Activated CD8-positive, alpha-beta T cell treated with anti-CD3 and anti-CD28 coated beads for 36 hours (primary cell): ENCODE data around the gene USF2. TPM values are rescaled to one million over a fixed set of nuclear protein-coding genes. Genes with fewer than 3 reads are reported as not detected.
A peak's percentile ranks its signal among the peaks of the same experiment; 100 is the strongest.

ENCODE experiments used
- ATAC-seq: fragments of 200-7000 bp; cut with Tn5 transposase; one replicate; pipeline ENCODE4 v1.10.0; 2021; ENCODE audit warnings: mild to moderate bottlenecking, moderate library complexity
- CTCF ChIA-PET: fragments of 350-600 bp; sonication (Branson Sonifier 250); formaldehyde crosslinking; loops from one replicate; lab custom pipeline; 2021; ENCODE audit warnings: antibody characterized with exemption; lab: Charles Lee
- POLR2A ChIA-PET: fragments of 350-600 bp; sonication (Branson Sonifier 250); formaldehyde crosslinking; loops from one replicate; lab custom pipeline; 2021; ENCODE audit warnings: antibody characterized with exemption; lab: Charles Lee
- DNase-seq: peaks from one replicate; pipeline ENCODE4 v3.0.0-alpha.2; 2020
- H3K27ac Mint-ChIP-seq: one replicate; pipeline ENCODE4 v1.8.0; 2021; ENCODE audit warnings: mild to moderate bottlenecking, mixed read lengths
- H3K27me3 Mint-ChIP-seq: one replicate; pipeline ENCODE4 v1.8.0; 2021; ENCODE audit warnings: mixed read lengths
- H3K36me3 Mint-ChIP-seq: one replicate; pipeline ENCODE4 v1.8.0; 2021; ENCODE audit warnings: low read depth, mixed read lengths
- H3K4me1 Mint-ChIP-seq: one replicate; pipeline ENCODE4 v1.8.0; 2021; ENCODE audit warnings: low read depth, mixed read lengths
- H3K4me3 Mint-ChIP-seq: one replicate; pipeline ENCODE4 v1.8.0; 2021; ENCODE audit warnings: mild to moderate bottlenecking, moderate library complexity, mixed read lengths
- H3K9me3 Mint-ChIP-seq: one replicate; pipeline ENCODE4 v1.8.0; 2021; ENCODE audit warnings: mixed read lengths
- intact Hi-C: fragments of 100-400 bp; cut with micrococcal nuclease; formaldehyde crosslinking; loops from one replicate; pipeline ENCODE4 v1.10.0; 2022
- total RNA-seq, 2 experiments: library from RNA; stranded (reverse); gene quantifications; one replicate each; pipeline ENCODE4 v1.2.3, GENCODE V29; 2021
- TF ChIP-seq, protein P1 (sequence below): fragments of 200-600 bp; IDR thresholded peaks from one replicate; pipeline ENCODE4 v1.8.0; 2022; ENCODE audit warnings: antibody characterized with exemption, mild to moderate bottlenecking

USF2 gene
- total RNA-seq, 2 experiments from 2014 or later: 111 to 115 TPM

DNA sequence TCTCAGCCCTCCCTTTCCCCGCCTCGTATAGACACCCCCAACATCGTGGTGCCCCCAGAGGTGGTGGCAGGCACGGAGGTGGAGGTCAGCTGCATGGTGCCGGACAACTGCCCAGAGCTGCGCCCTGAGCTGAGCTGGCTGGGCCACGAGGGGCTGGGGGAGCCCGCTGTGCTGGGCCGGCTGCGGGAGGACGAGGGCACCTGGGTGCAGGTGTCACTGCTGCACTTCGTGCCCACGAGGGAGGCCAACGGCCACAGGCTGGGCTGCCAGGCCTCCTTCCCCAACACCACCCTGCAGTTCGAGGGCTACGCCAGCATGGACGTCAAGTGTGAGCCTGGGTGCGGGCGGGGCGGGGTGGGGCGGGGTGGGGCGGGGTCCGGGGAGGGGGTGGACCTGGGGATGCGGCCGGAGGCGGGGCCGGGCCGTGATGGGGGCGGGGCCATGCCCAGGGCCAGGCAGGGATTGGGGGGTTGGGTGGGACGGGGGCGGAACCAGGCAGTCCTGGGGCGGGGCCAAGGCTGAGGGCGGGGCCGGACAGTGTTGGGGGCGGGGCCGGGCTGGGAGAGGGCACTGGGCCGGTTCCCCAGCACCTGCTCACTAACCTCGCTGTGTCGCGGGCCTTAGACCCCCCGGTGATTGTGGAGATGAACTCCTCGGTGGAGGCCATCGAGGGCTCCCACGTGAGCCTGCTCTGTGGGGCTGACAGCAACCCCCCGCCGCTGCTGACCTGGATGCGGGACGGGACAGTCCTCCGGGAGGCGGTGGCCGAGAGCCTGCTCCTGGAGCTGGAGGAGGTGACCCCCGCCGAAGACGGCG, 31.0 kb downstream of the USF2 start:
- H3K36me3 Mint-ChIP-seq: no peaks in the 10 kb centered on the region

DNA sequence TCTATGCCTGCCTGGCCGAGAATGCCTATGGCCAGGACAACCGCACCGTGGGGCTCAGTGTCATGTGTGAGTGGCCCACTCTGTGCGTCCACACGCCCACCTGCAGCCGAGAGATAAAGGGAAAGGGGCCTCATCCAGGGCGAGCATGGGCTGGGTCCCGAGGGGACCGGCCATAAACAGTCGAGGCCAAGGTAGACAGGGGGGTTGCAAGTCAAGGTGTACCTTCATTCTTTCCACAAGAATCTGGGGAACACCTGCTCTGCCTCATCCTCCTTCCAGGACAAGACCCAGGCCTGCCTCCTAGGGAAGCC, 31.5 kb downstream of the USF2 start:
- H3K9me3 Mint-ChIP-seq: no peaks in the 10 kb centered on the region
- ATAC-seq (no peak), DNase-seq (no peak)
- intact Hi-C loops: no loop called here
- TF ChIP-seq, protein P1, sequence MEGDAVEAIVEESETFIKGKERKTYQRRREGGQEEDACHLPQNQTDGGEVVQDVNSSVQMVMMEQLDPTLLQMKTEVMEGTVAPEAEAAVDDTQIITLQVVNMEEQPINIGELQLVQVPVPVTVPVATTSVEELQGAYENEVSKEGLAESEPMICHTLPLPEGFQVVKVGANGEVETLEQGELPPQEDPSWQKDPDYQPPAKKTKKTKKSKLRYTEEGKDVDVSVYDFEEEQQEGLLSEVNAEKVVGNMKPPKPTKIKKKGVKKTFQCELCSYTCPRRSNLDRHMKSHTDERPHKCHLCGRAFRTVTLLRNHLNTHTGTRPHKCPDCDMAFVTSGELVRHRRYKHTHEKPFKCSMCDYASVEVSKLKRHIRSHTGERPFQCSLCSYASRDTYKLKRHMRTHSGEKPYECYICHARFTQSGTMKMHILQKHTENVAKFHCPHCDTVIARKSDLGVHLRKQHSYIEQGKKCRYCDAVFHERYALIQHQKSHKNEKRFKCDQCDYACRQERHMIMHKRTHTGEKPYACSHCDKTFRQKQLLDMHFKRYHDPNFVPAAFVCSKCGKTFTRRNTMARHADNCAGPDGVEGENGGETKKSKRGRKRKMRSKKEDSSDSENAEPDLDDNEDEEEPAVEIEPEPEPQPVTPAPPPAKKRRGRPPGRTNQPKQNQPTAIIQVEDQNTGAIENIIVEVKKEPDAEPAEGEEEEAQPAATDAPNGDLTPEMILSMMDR: no peak
- peaks cover 9% of the 10 kb centered on the region for H3K4me1 Mint-ChIP-seq
- ChIA-PET CTCF (no interaction called here), POLR2A (no interaction called here)
- H3K4me3 Mint-ChIP-seq: no peak overlapping the region
- H3K36me3 Mint-ChIP-seq: no peaks in the 10 kb centered on the region
- H3K27ac Mint-ChIP-seq: no peak overlapping the region
- H3K27me3 Mint-ChIP-seq: peaks cover 1% of the 10 kb centered on the region

More for the DNA sequence above, 31.0 kb downstream of the USF2 start:
- no peak overlapping the region for H3K27ac Mint-ChIP-seq
- DNase-seq: no peak
- peaks cover 9% of the 10 kb centered on the region for H3K4me1 Mint-ChIP-seq
- TF ChIP-seq, protein P1: no peak
- intact Hi-C loops: no loop called here
- ATAC-seq: peak; percentile 21
- no peak overlapping the region for H3K4me3 Mint-ChIP-seq
- ChIA-PET POLR2A (no interaction called here), CTCF (no interaction called here)
- H3K9me3 Mint-ChIP-seq: no peaks in the 10 kb centered on the region
- peaks cover 1% of the 10 kb centered on the region for H3K27me3 Mint-ChIP-seq

DNA sequence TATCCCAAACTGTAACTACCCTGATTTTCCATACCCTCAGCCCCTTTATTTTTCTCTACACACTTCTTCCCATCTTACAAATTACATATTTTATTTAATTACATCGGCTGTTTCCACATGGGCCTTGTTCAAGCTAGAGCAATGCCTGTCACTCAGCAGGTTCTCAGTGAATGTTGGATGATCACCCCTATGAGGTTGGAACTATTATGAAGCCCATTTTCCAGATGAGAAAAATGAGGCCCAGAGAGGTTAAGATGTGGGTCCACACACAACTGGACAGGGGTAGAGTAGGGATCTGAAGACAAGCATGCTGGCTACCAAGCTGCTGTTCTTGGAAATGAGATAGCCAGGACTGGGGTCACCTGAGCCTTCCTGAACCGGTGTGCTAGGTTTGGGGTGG, 33.2 kb downstream of the USF2 start:
- H3K27me3 Mint-ChIP-seq: peaks cover 1% of the 10 kb centered on the region
- intact Hi-C loops: no loop called here
- H3K9me3 Mint-ChIP-seq: no peaks in the 10 kb centered on the region
- no peaks in the 10 kb centered on the region for H3K36me3 Mint-ChIP-seq
- ATAC-seq: no peak
- no peak overlapping the region for H3K27ac Mint-ChIP-seq
- H3K4me3 Mint-ChIP-seq: no peak overlapping the region
- ChIA-PET CTCF (no interaction called here), POLR2A (no interaction called here)
- H3K4me1 Mint-ChIP-seq: no peaks in the 10 kb centered on the region
- no peak for DNase-seq
- TF ChIP-seq, protein P1: no peak

DNA sequence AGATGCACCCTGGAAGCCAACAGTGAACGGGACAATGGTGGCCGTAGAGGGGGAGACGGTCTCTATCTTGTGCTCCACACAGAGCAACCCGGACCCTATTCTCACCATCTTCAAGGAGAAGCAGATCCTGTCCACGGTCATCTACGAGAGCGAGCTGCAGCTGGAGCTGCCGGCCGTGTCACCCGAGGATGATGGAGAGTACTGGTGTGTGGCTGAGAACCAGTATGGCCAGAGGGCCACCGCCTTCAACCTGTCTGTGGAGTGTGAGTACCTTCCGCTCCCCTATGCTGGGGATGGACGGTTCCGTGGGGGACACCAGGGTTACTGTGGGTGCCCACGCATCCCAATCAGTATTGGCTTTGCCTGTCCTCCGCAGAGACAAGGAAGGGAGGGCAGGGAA, 33.7 kb downstream of the USF2 start:
- CTCF ChIA-PET: no interaction called here
- POLR2A ChIA-PET: no interaction called here
- H3K4me3 Mint-ChIP-seq: no peak overlapping the region

DNA sequence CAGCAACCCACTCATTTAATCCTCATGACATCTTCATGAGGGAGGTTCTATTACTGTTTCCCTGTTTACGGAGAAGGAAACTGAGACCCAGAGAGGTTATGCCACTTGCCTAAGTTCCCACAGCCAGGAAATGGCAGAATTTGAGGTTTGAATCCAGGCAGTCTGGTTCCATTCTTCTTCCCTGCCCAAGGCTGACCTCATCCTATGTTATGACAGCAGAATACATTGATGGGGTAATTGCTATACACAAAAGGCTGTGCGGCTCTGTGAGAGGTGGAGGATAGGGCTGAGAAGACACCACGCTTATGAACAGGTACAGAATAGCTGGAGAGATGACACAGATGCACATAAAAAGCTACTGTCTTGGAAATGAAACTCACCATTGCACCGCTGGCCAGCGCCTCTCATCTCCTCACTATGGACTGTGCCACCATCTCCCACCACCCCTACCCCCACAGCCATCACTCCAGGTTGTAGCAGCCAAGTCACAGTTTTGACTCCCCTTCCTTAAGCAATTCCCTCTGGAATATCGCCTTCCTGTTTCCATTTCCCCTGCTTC, 34.7 kb downstream of the USF2 start:
- H3K36me3 Mint-ChIP-seq: no peaks in the 10 kb centered on the region
- H3K27ac Mint-ChIP-seq: no peak overlapping the region
- intact Hi-C loops: no loop called here

More for the DNA sequence above, 33.7 kb downstream of the USF2 start:
- no peak for DNase-seq
- H3K36me3 Mint-ChIP-seq: no peaks in the 10 kb centered on the region
- H3K4me1 Mint-ChIP-seq: no peaks in the 10 kb centered on the region
- no peaks in the 10 kb centered on the region for H3K9me3 Mint-ChIP-seq
- TF ChIP-seq, protein P1: no peak
- no peak for ATAC-seq
- intact Hi-C loops: no loop called here
- H3K27me3 Mint-ChIP-seq: peaks cover 1% of the 10 kb centered on the region
- H3K27ac Mint-ChIP-seq: no peak overlapping the region

More for the DNA sequence above, 34.7 kb downstream of the USF2 start:
- CTCF ChIA-PET: no interaction called here
- Mint-ChIP-seq H3K4me3 (no peak overlapping the region), H3K27me3 (peaks cover 1% of the 10 kb centered on the region), H3K9me3 (no peaks in the 10 kb centered on the region), H3K4me1 (no peaks in the 10 kb centered on the region)
- DNase-seq (no peak), ATAC-seq (no peak)
- POLR2A ChIA-PET: no interaction called here
- TF ChIP-seq, protein P1: no peak
